Astrocyte (in vitro differentiated cells and primary cell): ENCODE data around the gene LRRK1. TPM values are rescaled to one million over a fixed set of nuclear protein-coding genes. Genes with fewer than 3 reads are reported as not detected.

Experiments
- DNase-seq: peaks from one replicate; pipeline ENCODE4 v3.0.0-alpha.2; 2010; ENCODE audit warnings: low read depth
- FAIRE-seq: peaks from 2 replicates; lab custom pipeline; 2011; peaks lifted over from hg19 to GRCh38; lab: Jason Lieb, UNC
- H2AFZ ChIP-seq: 2 replicates; pipeline ENCODE4 v1.6.0; 2012; ENCODE audit warnings: low read depth, low read length, inconsistent platforms
- H3K27ac ChIP-seq: 2 replicates; pipeline ENCODE4 v1.5.1; 2011; ENCODE audit warnings: low read depth, low read length, inconsistent platforms
- H3K27me3 ChIP-seq: 2 replicates; pipeline ENCODE4 v1.6.0; 2011; ENCODE audit warnings: low read length, inconsistent platforms; ENCODE audit not compliant: insufficient read depth
- H3K36me3 ChIP-seq: 2 replicates; pipeline ENCODE4 v1.5.1; 2011; ENCODE audit warnings: low read length, inconsistent platforms; ENCODE audit not compliant: insufficient read depth
- H3K4me1 ChIP-seq: 2 replicates; pipeline ENCODE4 v1.5.1; 2011; ENCODE audit warnings: low read length, inconsistent platforms; ENCODE audit not compliant: insufficient read depth
- H3K4me2 ChIP-seq: 2 replicates; pipeline ENCODE4 v1.6.0; 2012; ENCODE audit warnings: low read length, inconsistent platforms
- H3K4me3 ChIP-seq: 2 replicates; pipeline ENCODE4 v1.5.1; 2011; ENCODE audit warnings: low read depth, mild to moderate bottlenecking, low read length, inconsistent platforms; ENCODE audit not compliant: insufficient read depth
- H3K79me2 ChIP-seq: 2 replicates; pipeline ENCODE4 v1.6.0; 2012; ENCODE audit warnings: mild to moderate bottlenecking, low read length, inconsistent platforms; ENCODE audit not compliant: insufficient read depth
- H3K9ac ChIP-seq: 2 replicates; pipeline ENCODE4 v1.6.0; 2012; ENCODE audit warnings: mild to moderate bottlenecking, low read length, inconsistent platforms
- H3K9me3 ChIP-seq: 2 replicates; pipeline ENCODE4 v1.5.1; 2012; ENCODE audit warnings: low read depth, mild to moderate bottlenecking, low read length, inconsistent platforms; ENCODE audit not compliant: insufficient read depth
- H4K20me1 ChIP-seq: 2 replicates; pipeline ENCODE4 v1.6.0; 2012; ENCODE audit warnings: low read length, inconsistent platforms; ENCODE audit not compliant: insufficient read depth
- H3K27ac Mint-ChIP-seq: one replicate; pipeline ENCODE4 v1.8.0; 2021; ENCODE audit warnings: mild to moderate bottlenecking, mixed read lengths; ENCODE audit not compliant: unreplicated experiment
- H3K27me3 Mint-ChIP-seq: one replicate; pipeline ENCODE4 v1.8.0; 2021; ENCODE audit warnings: low read depth, mixed read lengths; ENCODE audit not compliant: unreplicated experiment
- H3K36me3 Mint-ChIP-seq: one replicate; pipeline ENCODE4 v1.8.0; 2021; ENCODE audit warnings: low read depth, mixed read lengths; ENCODE audit not compliant: unreplicated experiment
- H3K4me1 Mint-ChIP-seq: one replicate; pipeline ENCODE4 v1.8.0; 2021; ENCODE audit warnings: low read depth, mixed read lengths; ENCODE audit not compliant: unreplicated experiment
- H3K4me3 Mint-ChIP-seq: one replicate; pipeline ENCODE4 v1.8.0; 2021; ENCODE audit warnings: mild to moderate bottlenecking, moderate library complexity, mixed read lengths; ENCODE audit not compliant: unreplicated experiment
- H3K9me3 Mint-ChIP-seq: one replicate; pipeline ENCODE4 v1.8.0; 2021; ENCODE audit warnings: mild to moderate bottlenecking, mixed read lengths; ENCODE audit not compliant: unreplicated experiment
- CTCF ChIP-seq: IDR thresholded peaks from 2 replicates; pipeline ENCODE4 v1.5.1; 2011; ENCODE audit warnings: low read depth, mild to moderate bottlenecking, inconsistent platforms, low read length, moderate library complexity; ENCODE audit not compliant: insufficient read depth
- EZH2 ChIP-seq: IDR thresholded peaks from 2 replicates; pipeline ENCODE4 v1.6.1; 2012; ENCODE audit warnings: mild to moderate bottlenecking, low read length, inconsistent platforms; ENCODE audit not compliant: insufficient read depth
- total RNA-seq: library from RNA; stranded (reverse); gene quantifications from 2 replicates; pipeline ENCODE4 v1.2.1, GENCODE V29; 2021

Gene LRRK1
- total RNA-seq, 1 donor from 2014 or later, result 0.41 TPM

GRCh38 chr15:101113114-101114005 is 194.2 kb downstream of the LRRK1 start:
- no peak overlapping the region for H2AFZ ChIP-seq
- Mint-ChIP-seq H3K36me3 (no peaks in the 10 kb centered on the region), H3K4me3 (no peak overlapping the region), H3K27ac (no peak overlapping the region), H3K9me3 (peaks cover 1% of the 10 kb centered on the region), H3K27me3 (peaks cover 12% of the 10 kb centered on the region), H3K4me1 (peaks cover 3% of the 10 kb centered on the region)
- DNase-seq (no peak), FAIRE-seq (no peak)
- no peaks in the 10 kb centered on the region for H3K27me3 ChIP-seq
- no peaks in the 10 kb centered on the region for H3K36me3 ChIP-seq
- H3K27ac ChIP-seq, result no peak overlapping the region
- no peaks in the 10 kb centered on the region for H3K79me2 ChIP-seq
- H3K4me3 ChIP-seq, result no peak overlapping the region
- no peaks in the 10 kb centered on the region for H4K20me1 ChIP-seq
- no peak overlapping the region for H3K4me2 ChIP-seq
- H3K9me3 ChIP-seq, result no peaks in the 10 kb centered on the region
- no peak overlapping the region for H3K9ac ChIP-seq
- TF ChIP-seq EZH2 (no peak), CTCF (no peak)
- peaks cover 11% of the 10 kb centered on the region for H3K4me1 ChIP-seq

- Histone ChIP-seq H3K79me2 (no peaks in the 10 kb centered on the region), H3K4me1 (peaks cover 11% of the 10 kb centered on the region), H3K27me3 (no peaks in the 10 kb centered on the region), H3K4me2 (no peak overlapping the region), H3K36me3 (no peaks in the 10 kb centered on the region), H4K20me1 (no peaks in the 10 kb centered on the region), H3K27ac (no peak overlapping the region), H3K9ac (no peak overlapping the region), H3K9me3 (no peaks in the 10 kb centered on the region), H2AFZ (no peak overlapping the region), H3K4me3 (no peak overlapping the region)
- Mint-ChIP-seq H3K9me3 (peaks cover 1% of the 10 kb centered on the region), H3K36me3 (no peaks in the 10 kb centered on the region), H3K4me1 (peaks cover 3% of the 10 kb centered on the region), H3K27me3 (peaks cover 15% of the 10 kb centered on the region), H3K27ac (no peak overlapping the region), H3K4me3 (no peak overlapping the region)
- FAIRE-seq (no peak), DNase-seq (no peak)
- TF ChIP-seq CTCF, result no peak
- no peak for TF ChIP-seq EZH2
Observed at GRCh38 chr15:101114166-101114565, 195.0 kb downstream of the LRRK1 start.

GRCh38 chr15:101114610-101115009 is 195.5 kb downstream of the LRRK1 start:
- Histone ChIP-seq H3K4me1 (peaks cover 11% of the 10 kb centered on the region), H3K36me3 (no peaks in the 10 kb centered on the region), H3K4me2 (no peak overlapping the region), H3K4me3 (no peak overlapping the region), H3K9ac (no peak overlapping the region), H3K79me2 (no peaks in the 10 kb centered on the region), H3K27ac (no peak overlapping the region), H3K9me3 (no peaks in the 10 kb centered on the region), H4K20me1 (no peaks in the 10 kb centered on the region), H2AFZ (no peak overlapping the region), H3K27me3 (no peaks in the 10 kb centered on the region)
- H3K27ac Mint-ChIP-seq, result no peak overlapping the region
- H3K4me3 Mint-ChIP-seq, result no peak overlapping the region
- DNase-seq (no peak), FAIRE-seq (no peak)
- no peaks in the 10 kb centered on the region for H3K36me3 Mint-ChIP-seq
- H3K4me1 Mint-ChIP-seq, result peaks cover 3% of the 10 kb centered on the region
- no peak for TF ChIP-seq CTCF
- TF ChIP-seq EZH2, result no peak
- H3K27me3 Mint-ChIP-seq, result peaks cover 16% of the 10 kb centered on the region
- H3K9me3 Mint-ChIP-seq, result peaks cover 1% of the 10 kb centered on the region
